DOHH2 (cell line): Measurements from ENCODE around the gene LBP.

Source experiments
- EZH2phosphoT487 ChIP-seq: fragments of 200-600 bp; sonication (generic); IDR thresholded peaks from 2 replicates; pipeline ENCODE4 v1.6.1; 2017; ENCODE audit warnings: borderline replicate concordance, mild to moderate bottlenecking, antibody characterized with exemption, low read length, moderate library complexity, mixed read lengths
- TF ChIP-seq, protein P1 (sequence below): fragments of 200-600 bp; sonication (generic); IDR thresholded peaks from one replicate; pipeline ENCODE4 v1.5.1; 2014; ENCODE audit warnings: antibody characterized with exemption, mild to moderate bottlenecking, low read depth, low read length; ENCODE audit not compliant: poor library complexity, severe bottlenecking

- TF ChIP-seq, protein P1, sequence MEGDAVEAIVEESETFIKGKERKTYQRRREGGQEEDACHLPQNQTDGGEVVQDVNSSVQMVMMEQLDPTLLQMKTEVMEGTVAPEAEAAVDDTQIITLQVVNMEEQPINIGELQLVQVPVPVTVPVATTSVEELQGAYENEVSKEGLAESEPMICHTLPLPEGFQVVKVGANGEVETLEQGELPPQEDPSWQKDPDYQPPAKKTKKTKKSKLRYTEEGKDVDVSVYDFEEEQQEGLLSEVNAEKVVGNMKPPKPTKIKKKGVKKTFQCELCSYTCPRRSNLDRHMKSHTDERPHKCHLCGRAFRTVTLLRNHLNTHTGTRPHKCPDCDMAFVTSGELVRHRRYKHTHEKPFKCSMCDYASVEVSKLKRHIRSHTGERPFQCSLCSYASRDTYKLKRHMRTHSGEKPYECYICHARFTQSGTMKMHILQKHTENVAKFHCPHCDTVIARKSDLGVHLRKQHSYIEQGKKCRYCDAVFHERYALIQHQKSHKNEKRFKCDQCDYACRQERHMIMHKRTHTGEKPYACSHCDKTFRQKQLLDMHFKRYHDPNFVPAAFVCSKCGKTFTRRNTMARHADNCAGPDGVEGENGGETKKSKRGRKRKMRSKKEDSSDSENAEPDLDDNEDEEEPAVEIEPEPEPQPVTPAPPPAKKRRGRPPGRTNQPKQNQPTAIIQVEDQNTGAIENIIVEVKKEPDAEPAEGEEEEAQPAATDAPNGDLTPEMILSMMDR = no peak
- TF ChIP-seq EZH2phosphoT487 = no peak
These were observed 3.6 kb downstream of the LBP start for GRCh38 chr20:38349856-38350255.
